Stimulated activated CD4-positive, alpha-beta T cell treated with anti-CD3 and anti-CD28 coated beads, Interleukin-4, amount 100 ng/mL, for 1 hour (primary cell): ENCODE measurements around the gene RERG.
A peak's percentile ranks its signal among the peaks of the same experiment; 100 is the strongest.
"Not testable (repeated sequence)": the region's sequence is repeated elsewhere in the genome, so short reads cannot be mapped to it uniquely, and the experiment has no call there.

Source experiments
- DNase-seq: peaks from one replicate; pipeline ENCODE4 v3.0.0-alpha.2; 2020

The RERG gene

DNA sequence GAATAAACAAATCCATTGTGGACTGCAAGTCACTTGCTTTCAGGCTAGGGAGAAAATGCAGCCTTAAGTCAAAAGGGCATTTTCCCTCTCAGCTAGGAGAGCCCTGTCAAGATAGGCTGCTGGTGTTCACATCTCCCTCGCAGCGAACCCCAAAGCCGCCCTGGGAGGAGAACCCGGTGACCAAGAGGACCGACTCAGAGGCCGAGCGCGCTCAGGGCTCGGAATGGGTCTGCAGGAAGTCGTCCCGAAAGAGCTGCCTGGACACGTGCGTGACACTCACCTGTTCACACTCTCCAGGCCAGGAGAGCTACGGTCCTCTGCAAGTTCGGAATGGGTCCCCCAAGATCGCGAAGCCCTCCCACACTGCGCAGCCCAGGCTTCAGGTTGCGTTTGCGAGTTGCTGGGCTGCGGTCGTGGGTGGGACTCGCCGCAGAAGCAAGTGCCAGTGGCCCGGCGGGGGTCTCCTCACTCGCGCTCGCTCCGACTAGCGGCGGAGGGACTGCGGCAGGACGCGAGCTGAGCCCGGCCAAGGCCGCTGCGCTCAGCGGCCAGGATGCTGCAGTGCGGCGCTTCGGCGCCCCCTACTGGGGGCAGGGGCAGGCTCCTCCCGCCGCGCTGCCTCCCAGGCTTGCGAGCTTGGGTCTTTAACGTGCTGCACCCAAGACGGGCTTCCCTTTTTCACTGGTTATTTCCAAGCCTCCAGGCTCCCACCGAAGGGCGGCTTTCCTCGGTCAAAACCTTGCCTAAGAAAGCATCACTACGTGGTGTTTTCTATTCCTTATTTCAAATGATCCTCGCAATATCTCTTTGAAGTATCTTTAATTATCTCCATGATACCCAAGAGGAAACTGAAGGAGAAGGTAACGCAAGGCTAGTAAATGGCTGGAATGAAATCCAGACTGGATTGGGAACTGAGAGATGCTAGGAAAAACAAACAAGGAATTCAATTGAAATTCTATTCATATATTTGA, at the start of gene RERG:
Gene RERG (minus strand): TSS at position 503 of the 971 bp plus-strand sequence. CDS start 3,928 bp downstream, outside the sequence.
- DNase-seq, result peak; percentile 78

DNA sequence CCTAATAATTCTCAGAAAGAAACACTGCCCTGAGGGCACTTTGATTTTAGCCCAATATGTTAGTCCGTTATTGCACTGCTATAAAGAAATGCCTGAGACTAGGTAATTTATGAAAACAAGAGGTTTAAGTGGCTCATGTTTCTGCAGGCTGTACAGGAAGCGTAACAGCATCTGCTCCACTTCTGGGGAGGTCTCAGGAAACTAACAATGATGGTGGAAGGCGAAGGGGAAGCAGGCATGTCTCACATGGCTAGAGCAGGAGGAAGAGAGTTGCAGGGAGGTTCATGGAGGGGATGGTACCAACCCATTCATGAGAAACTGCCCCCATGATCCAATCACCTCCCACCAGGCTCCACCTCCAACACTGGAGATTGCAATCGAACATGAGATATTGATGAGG, 49.4 kb upstream of the RERG start:
- no peak for DNase-seq

DNA sequence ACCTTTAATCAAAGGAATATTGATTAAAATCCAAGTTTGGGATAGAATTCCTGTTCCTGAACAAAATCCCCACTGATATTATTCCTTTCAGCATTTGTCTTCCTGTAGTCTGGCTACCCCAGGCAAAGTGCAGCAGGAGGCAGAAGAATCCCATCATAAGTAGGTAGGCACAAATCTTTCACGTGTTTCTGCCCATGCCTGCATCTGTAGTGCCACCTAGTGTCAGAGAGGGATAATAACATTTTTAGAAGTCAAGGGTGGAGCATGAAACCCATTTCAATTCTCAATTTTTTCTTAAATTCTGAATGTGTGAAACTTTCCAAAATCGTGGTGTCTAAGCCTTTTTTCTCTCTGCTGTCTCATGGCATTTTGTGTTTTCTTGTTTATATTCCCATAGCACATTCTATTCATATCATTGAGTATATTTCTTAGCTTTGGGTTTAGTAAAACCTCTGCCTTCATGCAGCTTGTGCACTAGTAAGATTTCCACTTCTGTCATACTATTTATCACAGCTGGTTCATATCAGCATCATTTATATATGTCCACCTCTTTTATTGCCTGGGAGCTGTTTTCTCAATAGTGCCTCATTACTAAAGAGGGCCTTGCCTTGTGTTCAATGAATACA, 47.8 kb upstream of the RERG start:
- no peak for DNase-seq

DNA sequence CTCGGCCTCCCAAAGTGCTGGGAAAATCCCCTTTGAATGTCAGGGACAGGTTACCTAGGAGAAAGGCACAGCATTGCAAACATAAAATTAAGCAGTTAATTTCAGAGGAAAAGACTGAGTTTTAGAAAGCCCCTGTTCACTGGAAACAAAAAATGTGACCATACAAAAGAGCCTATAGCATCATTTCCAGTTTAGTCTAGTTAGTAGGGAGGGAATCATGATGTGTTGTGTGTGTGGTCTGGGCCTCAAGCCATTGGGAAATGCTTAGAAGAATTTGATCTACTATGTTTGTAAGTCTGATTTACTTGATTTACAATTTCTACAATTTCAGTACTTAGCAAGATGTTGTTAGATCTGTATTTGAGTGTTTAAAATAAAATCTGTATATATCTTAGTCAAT, 47.1 kb upstream of the RERG start:
- DNase-seq, result no peak

GRCh38 chr12:15265875-15266274, 44.7 kb upstream of the RERG start:
- no peak for DNase-seq

- DNase-seq, result no peak
Observed at GRCh38 chr12:15256761-15257160, 35.5 kb upstream of the RERG start.

DNA sequence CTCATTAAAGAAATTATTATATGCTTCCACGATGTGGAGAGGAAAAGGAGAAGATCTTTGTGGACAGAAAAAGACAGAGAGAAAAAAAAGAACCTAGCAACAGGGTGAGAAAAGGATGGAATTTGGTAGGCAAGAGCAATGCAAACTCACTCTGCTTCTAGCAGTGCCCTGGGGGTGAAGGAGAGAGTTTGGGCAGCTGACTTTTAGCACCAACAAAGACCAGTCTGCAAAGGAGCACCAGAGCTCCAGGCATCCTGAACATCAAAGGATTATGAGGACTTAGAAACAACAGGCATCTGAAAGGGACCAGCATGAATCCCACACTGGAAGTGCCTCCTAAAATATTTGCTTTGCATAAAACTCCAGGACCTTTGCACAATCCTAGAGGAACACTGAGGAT, 32.8 kb upstream of the RERG start:
- DNase-seq, result no peak

GRCh38 chr12:15244926-15245325, 23.7 kb upstream of the RERG start:
- no peak for DNase-seq

GRCh38 chr12:15244341-15244740, 23.1 kb upstream of the RERG start:
- no peak for DNase-seq

DNA sequence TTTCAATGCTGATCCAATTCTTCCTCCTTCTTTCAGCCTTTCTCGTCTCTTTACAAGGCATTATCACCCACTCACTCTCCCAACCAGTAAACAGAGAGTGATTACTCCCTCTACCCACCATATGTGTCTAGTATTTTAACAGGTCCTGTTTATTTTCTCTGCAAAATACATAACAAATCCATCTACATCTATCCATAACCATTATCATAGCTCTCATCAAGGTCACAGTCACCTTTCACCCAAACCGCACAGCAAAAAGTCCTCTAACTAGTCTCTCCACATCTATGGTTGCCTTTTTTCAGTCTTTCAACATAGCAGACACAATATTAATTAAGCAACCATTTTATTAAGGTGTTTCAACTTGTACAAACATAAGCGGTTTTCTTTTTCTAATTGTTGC, 21.9 kb upstream of the RERG start:
- DNase-seq, result no peak

GRCh38 chr12:15240898-15241297, 19.7 kb upstream of the RERG start:
- DNase-seq, result no peak

GRCh38 chr12:15234508-15234907, 13.3 kb upstream of the RERG start:
- DNase-seq, result no peak

GRCh38 chr12:15234011-15234410, 12.8 kb upstream of the RERG start:
- DNase-seq, result no peak

- DNase-seq, result no peak
Observed at GRCh38 chr12:15232959-15233358, 11.7 kb upstream of the RERG start.

DNA sequence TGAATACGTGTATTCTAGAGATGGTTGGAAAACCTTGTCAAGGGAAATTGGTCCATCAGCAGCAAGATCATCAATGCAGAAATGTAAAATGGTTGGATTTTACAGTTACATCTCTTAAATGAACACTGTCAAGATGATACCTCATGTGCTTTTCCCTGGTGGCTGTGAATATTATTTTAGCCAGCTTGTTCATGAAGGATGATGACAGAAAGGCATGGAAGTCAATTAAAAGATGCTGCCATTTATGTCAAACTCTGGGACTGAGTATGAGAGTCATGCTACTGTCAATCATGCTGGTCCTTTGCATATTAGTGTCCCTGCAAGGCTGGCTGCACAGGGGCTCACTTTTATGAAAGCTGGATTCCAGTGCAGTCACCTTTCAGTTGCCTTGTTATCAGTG, 10.3 kb upstream of the RERG start:
- no peak for DNase-seq

DNA sequence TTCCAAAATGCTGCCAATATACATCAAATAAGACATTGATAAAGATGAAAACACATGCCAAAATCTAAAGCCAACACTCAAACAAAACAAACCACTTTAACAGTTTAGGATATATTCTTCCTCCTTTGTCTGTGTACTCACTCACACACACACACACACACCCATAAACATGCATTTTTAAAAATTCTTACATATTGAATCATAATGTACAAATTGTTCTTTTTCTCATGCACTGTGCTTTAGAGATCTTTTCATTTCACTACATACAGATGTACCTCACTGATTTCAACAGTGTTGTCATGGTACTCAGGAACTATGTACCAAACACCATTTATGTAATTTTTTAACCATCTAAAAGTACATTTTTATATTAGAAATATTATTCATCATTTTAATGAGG, 9.5 kb upstream of the RERG start:
- no peak for DNase-seq

GRCh38 chr12:15230137-15230536, 8.9 kb upstream of the RERG start:
- DNase-seq, result no peak

- DNase-seq, result peak; percentile 16
Observed at GRCh38 chr12:15227004-15227679, 5.9 kb upstream of the RERG start.

DNA sequence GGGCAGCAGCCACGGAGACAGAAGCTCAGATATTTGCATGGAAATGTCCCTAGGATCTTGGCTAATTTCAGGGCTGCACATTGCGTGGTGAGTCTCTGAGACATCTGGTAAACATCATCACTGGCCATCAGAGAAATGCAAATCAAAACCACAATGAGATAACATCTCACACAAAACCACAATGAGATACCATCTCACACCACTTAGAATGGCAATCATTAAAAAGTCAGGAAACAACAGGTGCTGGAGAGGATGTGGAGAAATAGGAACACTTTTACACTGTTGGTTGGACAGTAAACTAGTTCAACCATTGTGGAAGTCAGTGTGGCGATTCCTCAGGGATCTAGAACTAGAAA, 4.6 kb upstream of the RERG start:
- DNase-seq, result not testable (repeated sequence)

- DNase-seq, result no peak
Observed at GRCh38 chr12:15225136-15225862, 4.1 kb upstream of the RERG start.

DNA sequence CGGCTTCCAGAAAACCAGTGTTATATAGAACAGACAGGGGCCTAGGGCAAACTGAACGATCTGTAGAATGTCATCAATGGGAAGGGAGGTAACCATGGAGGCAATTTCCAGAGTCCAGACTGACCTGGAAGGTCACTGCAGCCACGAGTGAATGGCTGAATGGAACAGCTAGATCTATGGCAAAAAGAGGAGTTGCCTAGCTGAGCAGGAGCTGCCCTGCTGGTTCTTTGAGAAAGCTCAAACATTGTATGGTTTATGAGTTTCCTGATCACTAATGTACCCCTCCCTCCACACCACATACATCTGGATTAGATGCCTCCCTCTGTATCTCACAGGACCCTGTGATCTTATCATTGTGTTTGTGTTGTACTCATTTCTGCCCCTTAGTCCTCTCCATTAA, 1.0 kb upstream of the RERG start:
- DNase-seq, result no peak

DNA sequence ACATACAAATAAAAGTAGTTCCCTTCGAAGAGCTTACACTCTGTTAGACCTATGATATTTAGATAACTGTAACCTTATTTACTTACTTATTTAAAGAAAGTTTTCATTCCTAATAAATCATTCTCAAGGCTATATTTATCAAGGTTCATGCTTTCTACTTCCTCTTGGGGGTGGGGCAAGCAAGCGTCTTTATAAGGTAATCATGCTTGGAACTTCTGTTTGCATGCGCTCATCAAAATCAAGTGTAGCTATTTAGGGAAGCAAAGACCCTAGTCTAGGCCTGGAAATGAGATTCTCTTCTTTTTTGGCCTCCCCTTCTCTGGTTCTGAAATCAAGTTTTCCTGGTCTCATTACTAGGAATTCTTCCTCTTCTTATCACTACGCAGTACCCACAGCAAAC, 766 bp downstream of the RERG start:
- DNase-seq, result no peak

DNA sequence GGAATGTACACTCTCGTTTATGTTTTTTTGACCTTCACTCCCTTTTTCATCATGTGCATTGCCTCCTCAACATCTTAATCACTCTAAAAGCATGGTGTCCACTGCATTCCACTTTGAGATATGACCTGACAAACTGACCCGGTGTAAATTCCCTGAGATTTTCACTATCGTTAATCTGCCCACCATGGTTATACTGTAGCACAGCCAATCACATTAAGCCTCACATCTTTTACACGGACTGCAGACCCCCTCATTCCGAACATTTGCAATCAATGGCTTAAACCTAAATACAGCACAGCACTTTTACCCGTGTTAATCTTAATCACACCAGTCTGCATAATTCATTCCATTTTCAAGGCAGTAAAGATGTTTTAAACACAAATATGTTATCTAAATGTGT, 2.4 kb downstream of the RERG start:
- no peak for DNase-seq
